Left renal cortex interstitium (tissue), 4 donors: ENCODE results near the gene TICRR. TPM values are rescaled to one million over a fixed set of nuclear protein-coding genes. Genes with fewer than 3 reads are reported as not detected.
"Not testable (repeated sequence)": the region's sequence is repeated elsewhere in the genome, so short reads cannot be mapped to it uniquely, and the experiment has no call there.

Source experiments
- DNase-seq, 4 donors: peaks; one replicate each; pipeline ENCODE4 v3.0.0-alpha.2; 2013; ENCODE audit warnings: low read depth in 4 of 4, low spot score in 2 of 4, missing footprints in 1 of 4
- polyA plus RNA-seq, 4 donors: library from polyadenylated mRNA; unstranded; fragments of 120-200 nt; gene quantifications; one replicate each; pipeline ENCODE4 v1.2.1, GENCODE V29; 2013; ENCODE audit not compliant: insufficient read length in 4 of 4

The TICRR gene
- polyA plus RNA-seq, 4 donors: 6.2 to 15.8 (median 10.8) TPM

DNA sequence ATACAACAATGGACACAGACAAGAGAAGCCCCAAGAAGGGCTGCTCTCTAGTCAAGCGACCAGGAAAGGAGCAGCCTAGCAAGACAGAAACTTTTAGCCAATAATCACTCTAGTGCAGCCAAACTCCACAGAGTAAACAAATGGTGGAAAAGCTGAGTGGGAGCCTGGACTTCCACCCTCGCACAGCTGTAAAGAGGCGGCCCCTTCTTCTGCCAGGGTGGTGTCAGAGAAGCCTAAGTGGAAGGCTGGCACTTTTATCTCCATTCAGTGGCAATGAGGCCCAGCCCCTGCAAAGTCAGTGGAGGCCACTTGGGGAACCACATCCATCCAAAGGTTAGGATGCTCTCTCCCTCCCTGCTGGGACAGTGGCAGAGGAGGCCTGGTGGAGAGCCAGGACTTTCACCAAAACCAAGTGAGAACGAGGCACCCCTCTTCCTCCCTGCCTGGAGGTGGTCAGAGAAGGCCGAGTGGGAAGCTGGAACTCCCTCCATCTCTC is 15.5 kb upstream of the TICRR start:
- no peak for DNase-seq

DNA sequence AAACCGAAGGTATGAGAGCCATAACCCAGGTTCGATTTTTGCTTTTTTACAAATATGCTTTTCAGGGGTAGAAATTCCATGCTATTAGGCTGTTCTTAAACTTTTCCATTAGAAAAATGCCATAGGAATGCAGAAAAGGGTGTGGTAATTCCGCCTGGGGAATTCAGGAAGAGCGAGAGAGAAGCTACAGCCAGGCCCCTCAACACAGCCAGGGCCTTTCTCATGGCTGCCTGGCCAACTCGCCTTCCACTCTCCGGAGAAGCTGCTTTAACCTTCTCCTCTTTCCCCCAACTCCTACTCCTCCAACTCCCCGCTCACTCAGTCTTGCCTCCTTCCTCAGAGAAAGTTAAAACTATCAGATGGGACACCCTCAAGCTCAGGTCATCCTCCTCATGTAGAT is 9.1 kb upstream of the TICRR start:
- no peak for DNase-seq

GRCh38 chr15:89566621-89567294 is 8.5 kb upstream of the TICRR start:
- no peak for DNase-seq

DNA sequence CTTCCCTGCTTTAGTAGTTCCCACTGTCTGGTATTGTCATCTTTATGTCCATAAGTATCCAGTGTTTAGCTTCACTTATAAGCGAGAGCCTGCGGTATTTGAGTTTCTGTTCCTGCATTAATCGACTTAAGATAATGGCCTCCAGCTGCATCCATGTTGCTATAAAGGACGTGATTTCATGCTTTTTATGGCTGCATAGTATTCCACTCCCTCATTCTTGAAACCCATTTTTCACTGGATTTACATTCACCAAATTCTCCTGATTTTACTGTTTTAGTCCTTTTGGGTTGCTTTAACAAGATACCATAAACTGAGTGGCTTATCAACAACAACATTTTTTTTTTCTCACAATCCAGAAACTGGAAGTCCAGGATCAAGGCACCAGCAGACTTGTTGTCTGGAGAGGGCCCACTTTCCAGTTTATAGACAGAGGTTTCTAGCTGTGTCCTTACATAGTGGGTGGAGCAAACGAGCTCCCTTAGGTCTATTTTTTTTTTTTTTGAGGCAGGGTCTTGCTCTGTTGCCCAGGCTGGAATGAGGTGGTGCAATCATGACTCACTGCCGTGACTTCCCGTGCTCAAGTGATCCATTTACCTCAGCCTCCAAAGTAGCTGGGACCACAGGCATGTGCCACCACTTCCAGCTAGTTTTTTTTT is 6.1 kb upstream of the TICRR start:
- DNase-seq: no peak

DNA sequence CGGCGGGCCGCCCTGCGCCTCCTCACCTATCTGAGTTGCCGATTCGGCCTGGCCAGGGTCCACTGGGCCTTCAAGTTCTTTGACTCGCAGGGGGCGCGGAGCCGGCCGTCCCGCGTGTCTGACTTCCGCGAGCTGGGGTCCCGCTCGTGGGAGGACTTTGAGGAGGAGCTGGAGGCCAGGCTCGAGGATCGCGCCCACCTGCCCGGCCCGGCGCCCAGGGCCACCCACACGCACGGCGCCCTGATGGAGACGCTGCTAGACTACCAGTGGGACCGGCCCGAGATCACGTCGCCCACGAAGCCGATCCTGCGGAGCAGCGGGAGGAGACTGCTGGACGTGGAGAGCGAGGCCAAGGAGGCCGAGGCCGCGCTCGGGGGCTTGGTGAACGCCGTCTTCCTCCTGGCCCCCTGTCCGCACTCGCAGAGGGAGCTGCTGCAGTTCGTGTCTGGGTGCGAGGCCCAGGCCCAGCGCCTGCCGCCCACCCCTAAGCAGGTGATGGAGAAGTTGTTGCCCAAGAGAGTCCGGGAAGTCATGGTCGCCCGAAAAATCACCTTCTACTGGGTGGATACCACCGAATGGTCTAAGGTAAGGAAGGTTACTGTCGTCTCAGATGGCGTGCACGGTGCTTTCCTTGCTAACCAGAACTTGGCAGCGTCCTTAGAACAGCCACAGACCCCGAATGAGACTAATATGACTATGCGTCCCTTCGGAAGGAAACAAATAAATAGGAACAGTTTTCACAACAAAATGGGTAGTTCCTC is 567 bp downstream of the TICRR start:
- no peak for DNase-seq

DNA sequence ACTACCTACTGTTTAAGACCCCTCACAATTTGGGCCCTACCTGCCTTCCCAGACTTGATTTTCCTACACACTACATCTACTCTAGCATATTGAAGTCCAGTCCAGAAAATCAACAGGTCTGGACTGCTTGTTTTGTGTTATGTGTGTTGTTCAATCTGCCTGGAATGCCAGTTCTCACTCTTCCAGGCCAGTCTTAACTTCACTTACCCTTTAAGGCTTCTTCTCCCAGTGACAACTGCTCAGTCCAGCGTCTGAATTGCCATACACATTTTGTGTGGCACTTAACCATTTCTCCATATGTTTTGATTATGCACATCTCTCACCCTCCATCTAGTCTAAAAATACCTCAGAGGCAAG is 1.1 kb downstream of the TICRR start:
- DNase-seq: no peak

DNA sequence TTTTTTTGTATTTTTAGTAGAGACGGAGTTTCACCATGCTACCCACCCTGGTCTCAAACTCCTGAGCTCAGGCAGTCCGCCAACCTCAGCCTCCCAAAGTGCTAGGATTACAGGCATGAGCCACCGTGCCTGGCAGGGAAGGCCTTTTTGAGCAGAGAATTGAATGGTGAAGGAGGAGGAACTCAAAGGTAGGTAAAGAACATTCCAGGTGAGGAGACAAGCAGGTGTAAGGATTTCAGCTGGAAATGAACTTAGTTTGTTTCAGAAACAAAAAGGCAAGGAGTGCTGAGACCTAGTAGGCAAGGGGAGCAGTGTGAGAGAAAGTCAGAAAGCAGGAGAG is 2.5 kb downstream of the TICRR start:
- DNase-seq: no peak

DNA sequence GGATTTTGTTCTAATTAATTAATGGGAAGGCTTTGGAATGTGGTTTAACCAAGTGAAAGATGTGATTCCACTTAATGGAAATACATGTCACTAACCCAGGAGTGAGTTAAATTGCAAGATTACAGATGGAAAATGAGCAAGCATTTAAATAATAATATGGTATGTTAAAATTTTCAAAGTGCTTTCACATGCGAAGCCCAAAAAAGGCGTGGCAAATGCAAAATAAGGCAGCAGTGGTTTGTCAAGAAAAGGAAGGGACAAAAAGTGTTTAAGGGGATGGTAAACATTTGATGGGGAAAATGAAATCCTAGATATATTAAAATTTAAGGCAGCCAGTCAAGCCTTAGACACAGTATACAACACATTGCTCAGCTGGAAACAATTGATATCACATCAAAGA is 2.9 kb downstream of the TICRR start:
- DNase-seq: no peak

GRCh38 chr15:89580747-89581146 is 5.5 kb downstream of the TICRR start:
- not testable (repeated sequence) for DNase-seq

GRCh38 chr15:89586651-89587050 is 11.4 kb downstream of the TICRR start:
- DNase-seq: no peak

- DNase-seq: no peak
These were observed 12.7 kb downstream of the TICRR start for GRCh38 chr15:89587955-89588354.

DNA sequence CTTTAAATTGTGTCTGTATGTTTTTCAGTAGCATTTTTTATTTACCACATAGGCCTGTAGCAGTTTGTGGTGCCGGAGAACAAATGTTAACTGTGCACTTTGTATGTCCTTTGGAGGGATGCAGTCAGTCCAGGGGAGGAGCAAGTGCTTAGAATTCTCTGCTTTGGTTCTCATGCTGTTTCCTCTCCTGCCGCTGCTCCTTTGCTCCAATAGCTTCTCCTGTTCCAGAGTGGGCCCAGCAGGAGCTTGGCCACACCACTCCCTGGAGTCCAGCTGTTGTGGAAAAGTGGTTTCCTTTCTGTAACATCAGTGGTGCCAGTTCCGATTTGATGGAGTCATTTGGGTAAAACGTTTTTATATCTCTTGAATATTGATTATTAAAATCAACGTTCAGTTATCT is 16.6 kb downstream of the TICRR start:
- DNase-seq: no peak

DNA sequence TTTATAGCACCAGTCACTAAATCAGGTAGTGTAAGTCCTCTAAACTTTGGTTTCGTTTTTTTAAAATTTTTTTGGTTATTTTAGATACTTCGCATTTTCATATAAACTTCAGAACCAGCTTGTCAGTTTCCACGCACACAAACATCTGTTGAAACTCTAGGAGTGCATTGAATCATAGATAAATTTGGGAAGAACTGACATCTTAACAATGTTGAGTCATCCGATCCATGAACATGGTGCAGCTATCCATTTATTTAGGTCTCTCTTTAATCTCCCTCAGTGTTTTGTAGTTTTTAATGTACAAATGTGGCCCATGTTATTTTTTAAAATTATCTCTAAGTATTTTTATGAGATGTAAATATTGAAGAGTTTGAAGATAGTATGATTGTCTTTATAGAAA is 17.7 kb downstream of the TICRR start:
- no peak for DNase-seq

DNA sequence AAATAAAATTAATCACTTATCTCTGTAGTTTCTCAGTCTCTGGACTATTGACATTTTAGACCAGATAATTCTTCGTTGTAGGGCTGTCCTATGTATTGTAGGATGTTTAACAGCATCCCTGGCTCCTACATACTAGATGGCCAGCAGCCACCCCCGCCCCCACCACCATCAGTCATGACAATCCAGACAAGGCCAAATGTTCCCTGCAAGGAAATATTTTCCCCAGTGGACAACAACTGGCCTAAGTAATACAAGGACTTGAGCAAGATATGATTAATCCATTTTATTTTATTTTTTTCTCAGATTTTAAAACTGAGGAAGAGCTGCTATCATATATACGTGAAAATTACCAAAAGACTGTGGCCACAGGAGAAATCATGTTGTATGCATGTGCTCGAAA is 23.8 kb downstream of the TICRR start:
- DNase-seq: no peak

DNA sequence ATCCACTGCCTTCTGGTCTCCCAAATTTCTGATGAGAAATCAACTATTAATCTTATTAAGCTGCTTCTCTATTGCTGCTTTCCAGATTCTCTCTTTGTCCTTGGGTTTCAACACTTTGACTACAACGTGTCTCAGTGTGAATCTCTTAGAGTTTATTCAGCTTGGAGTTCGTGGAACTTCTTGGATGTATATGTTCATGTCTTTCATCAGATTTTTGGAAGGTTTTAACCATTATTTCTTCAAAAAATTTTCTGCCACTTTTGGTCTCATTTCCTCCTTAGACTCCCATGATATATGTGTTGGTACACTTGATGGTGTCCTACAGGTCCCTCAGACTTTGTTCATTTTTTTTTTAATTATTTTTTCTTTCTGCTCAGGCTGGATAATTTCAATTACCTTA is 36.0 kb downstream of the TICRR start:
- DNase-seq: no peak

DNA sequence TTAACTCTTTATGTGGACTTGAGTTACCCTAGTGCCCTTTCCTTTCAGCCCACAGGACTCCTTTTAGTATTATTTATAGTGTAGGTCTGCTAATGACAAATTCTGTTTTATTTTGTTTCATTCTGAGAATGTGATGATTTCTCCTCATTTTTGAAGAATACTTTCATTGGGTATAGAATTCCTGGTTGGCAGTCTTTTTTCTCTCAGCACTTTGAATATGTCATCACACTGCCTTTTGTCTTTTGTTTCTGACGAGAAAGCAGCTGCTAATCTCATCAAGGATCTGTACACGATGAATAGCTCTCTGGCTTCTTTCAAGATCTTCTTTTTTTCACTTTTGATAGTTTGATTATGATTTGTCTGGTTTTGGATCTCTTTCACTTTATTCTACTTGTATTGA is 37.8 kb downstream of the TICRR start:
- DNase-seq: no peak

DNA sequence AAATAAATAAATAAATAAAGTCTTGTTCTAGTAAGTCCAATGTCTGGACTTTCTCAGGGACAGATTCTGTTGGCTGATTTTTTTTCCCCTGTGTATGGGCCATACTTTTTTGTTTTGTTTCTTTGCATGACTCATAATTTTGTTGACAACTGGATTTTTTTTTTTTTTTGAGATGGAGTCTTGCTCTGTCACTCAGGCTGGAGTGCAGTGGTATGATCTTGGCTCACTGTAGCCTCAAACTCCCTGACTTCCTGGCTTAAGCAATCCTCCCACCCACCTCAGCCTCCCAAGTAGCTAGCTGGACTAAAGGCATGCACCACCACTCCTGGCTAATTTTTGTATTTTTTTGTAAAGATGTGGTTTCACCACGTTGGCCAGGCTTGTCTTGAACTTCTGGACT is 38.9 kb downstream of the TICRR start:
- no peak for DNase-seq

DNA sequence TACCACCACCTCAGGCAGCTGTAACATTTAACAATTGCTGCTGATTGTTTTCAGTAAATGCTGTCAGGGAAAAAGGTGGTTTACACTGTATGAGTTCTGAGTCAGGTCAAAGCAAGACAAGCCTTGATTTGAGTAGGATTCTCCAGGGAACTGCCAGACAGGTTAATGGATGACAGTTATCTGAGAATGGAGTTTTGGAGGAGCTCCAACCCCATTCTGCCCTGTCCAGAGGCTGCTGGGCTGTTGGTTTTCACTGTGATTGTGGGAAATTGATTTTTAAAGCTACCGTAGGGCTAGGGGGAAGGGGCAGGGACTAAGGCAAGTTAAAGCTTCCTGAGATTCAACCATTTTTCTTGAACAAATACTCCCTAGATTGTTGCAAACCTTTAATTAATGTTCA is 39.9 kb downstream of the TICRR start:
- DNase-seq: no peak

- no peak for DNase-seq
These were observed 41.0 kb downstream of the TICRR start for GRCh38 chr15:89616228-89616627.

DNA sequence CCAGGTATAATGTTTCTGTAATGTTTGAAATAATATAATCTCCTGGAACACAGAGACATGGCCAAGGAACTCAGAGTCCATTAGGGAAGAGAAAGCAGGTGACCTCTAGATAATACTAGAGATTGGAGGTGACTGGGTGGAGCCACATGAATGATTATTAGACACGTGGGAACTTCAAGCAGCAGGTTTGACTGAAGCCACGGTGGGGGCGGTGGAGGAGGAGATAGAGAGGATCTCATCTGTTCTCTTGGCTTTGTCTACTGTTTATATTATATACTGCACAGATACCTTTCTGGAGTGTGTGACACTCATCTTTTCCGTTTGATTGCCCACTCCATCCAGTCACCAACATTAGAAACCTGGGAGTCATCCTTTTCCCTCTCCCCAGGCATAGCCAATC is 46.3 kb downstream of the TICRR start:
- DNase-seq: no peak

DNA sequence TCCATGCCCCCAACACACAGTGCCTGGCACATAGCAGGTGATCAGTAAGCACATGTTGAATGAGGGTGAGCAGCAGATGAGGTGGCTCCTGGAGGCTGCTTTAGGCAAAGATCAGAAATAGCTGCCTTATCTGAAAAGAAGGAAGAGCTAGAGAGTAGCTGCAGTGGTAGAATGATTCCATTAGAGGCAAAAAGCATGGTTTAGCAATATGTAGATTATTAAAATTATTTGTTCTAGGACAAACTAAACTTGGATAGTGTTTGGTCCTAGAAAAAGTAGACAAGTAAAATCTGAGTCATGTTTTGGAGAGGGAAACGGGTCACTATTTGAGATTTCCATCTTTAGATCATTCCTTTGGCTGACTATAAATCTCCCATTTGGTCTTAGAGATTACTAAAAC is 47.9 kb downstream of the TICRR start:
- no peak for DNase-seq

- DNase-seq: no peak
These were observed 50.4 kb downstream of the TICRR start for GRCh38 chr15:89625716-89626115.
